Loucy (cell line): ENCODE results near the gene MEPE.

Experiments used
- H2AFZ ChIP-seq: fragments of 200-600 bp; sonication (generic); 2 replicates; pipeline ENCODE4 v1.6.0; 2016; ENCODE audit warnings: antibody characterized with exemption, mild to moderate bottlenecking, low read length, moderate library complexity
- H3F3A ChIP-seq: fragments of 200-600 bp; 2 replicates; pipeline ENCODE4 v1.6.0; 2016; ENCODE audit warnings: antibody characterized with exemption, low read depth, mild to moderate bottlenecking
- H3K27me3 ChIP-seq: fragments of 200-600 bp; sonication (generic); 2 replicates; pipeline ENCODE4 v1.6.1; 2014; ENCODE audit warnings: low read length, mild to moderate bottlenecking; ENCODE audit not compliant: insufficient read depth, poor library complexity, severe bottlenecking
- H3K36me3 ChIP-seq: fragments of 200-600 bp; sonication (generic); 2 replicates; pipeline ENCODE4 v1.6.1; 2016; ENCODE audit warnings: low read length; ENCODE audit not compliant: insufficient read depth
- H3K4me1 ChIP-seq: fragments of 200-600 bp; sonication (generic); 2 replicates; pipeline ENCODE4 v1.5.1; 2014; ENCODE audit warnings: low read length, mild to moderate bottlenecking; ENCODE audit not compliant: insufficient read depth, poor library complexity, severe bottlenecking
- H3K4me2 ChIP-seq: fragments of 200-600 bp; sonication (generic); 2 replicates; pipeline ENCODE4 v1.6.0; 2014; ENCODE audit warnings: antibody characterized with exemption, low read length, low read depth, mild to moderate bottlenecking; ENCODE audit not compliant: poor library complexity, severe bottlenecking
- H3K4me3 ChIP-seq: fragments of 200-600 bp; sonication (generic); 2 replicates; pipeline ENCODE4 v1.5.1; 2014; ENCODE audit warnings: low read length, mild to moderate bottlenecking, mixed read lengths; ENCODE audit not compliant: poor library complexity, severe bottlenecking
- H3K79me2 ChIP-seq: fragments of 200-600 bp; sonication (generic); 2 replicates; pipeline ENCODE4 v1.6.1; 2014; ENCODE audit warnings: low read length; ENCODE audit not compliant: insufficient read depth
- H3K9ac ChIP-seq: fragments of 200-600 bp; sonication (generic); 2 replicates; pipeline ENCODE4 v1.6.0; 2014; ENCODE audit warnings: mild to moderate bottlenecking, low read depth, low read length, moderate library complexity; ENCODE audit not compliant: poor library complexity, severe bottlenecking
- H3K9me2 ChIP-seq: fragments of 200-600 bp; sonication (generic); replicated peaks from 2 replicates; pipeline ENCODE4 v1.6.1; 2016; ENCODE audit warnings: low read depth, low read length, mixed read lengths
- H3K9me3 ChIP-seq: fragments of 200-600 bp; sonication (generic); 2 replicates; pipeline ENCODE4 v1.6.1; 2014; ENCODE audit warnings: mild to moderate bottlenecking, antibody characterized with exemption, low read length, low read depth; ENCODE audit not compliant: insufficient read depth
- H4K20me1 ChIP-seq: fragments of 200-600 bp; sonication (generic); 2 replicates; pipeline ENCODE4 v1.6.0; 2014; ENCODE audit warnings: antibody characterized with exemption, low read length, mild to moderate bottlenecking; ENCODE audit not compliant: insufficient read depth, poor library complexity, severe bottlenecking
- EZH2phosphoT487 ChIP-seq: fragments of 200-600 bp; IDR thresholded peaks from 2 replicates; pipeline ENCODE4 v1.6.1; 2018; ENCODE audit warnings: antibody characterized with exemption, mild to moderate bottlenecking, moderate library complexity, borderline replicate concordance
- TF ChIP-seq, protein P1 (sequence below): fragments of 200-600 bp; sonication (generic); conservative IDR thresholded peaks from 2 replicates; pipeline ENCODE4 v1.5.1; 2014; ENCODE audit warnings: mild to moderate bottlenecking, antibody characterized with exemption, low read length

MEPE gene

DNA sequence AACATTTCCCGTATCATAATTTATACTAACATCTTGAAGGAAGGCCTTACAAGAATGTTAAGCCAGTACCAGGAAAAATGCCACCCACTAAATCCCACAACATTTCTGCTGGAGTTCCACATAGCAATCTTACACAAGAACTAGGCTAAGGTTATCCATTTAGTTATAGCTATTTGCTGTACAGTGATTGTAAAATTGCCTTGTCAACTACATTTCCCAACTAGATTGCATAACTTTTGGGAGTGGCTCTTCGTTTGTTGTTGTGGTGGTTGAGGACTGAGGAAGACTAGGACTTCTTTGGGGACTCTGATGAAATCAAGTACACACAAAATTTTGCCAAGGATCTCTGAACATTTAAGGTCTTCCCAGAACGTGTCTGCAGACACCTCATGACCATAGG lies 25.4 kb upstream of the MEPE start:
- H3K27me3 ChIP-seq: no peaks in the 10 kb centered on the region
- no peaks in the 10 kb centered on the region for H3K9me2 ChIP-seq
- no peak overlapping the region for H3K4me2 ChIP-seq
- no peak overlapping the region for H2AFZ ChIP-seq
- H3K9ac ChIP-seq: no peak overlapping the region
- no peaks in the 10 kb centered on the region for H3K36me3 ChIP-seq
- H3K4me3 ChIP-seq: no peak overlapping the region
- no peaks in the 10 kb centered on the region for H3K79me2 ChIP-seq
- H3F3A ChIP-seq: no peaks in the 10 kb centered on the region
- H3K4me1 ChIP-seq: no peaks in the 10 kb centered on the region
- no peak for TF ChIP-seq EZH2phosphoT487
- TF ChIP-seq, protein P1, sequence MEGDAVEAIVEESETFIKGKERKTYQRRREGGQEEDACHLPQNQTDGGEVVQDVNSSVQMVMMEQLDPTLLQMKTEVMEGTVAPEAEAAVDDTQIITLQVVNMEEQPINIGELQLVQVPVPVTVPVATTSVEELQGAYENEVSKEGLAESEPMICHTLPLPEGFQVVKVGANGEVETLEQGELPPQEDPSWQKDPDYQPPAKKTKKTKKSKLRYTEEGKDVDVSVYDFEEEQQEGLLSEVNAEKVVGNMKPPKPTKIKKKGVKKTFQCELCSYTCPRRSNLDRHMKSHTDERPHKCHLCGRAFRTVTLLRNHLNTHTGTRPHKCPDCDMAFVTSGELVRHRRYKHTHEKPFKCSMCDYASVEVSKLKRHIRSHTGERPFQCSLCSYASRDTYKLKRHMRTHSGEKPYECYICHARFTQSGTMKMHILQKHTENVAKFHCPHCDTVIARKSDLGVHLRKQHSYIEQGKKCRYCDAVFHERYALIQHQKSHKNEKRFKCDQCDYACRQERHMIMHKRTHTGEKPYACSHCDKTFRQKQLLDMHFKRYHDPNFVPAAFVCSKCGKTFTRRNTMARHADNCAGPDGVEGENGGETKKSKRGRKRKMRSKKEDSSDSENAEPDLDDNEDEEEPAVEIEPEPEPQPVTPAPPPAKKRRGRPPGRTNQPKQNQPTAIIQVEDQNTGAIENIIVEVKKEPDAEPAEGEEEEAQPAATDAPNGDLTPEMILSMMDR: no peak
- H3K9me3 ChIP-seq: no peaks in the 10 kb centered on the region
- no peaks in the 10 kb centered on the region for H4K20me1 ChIP-seq

DNA sequence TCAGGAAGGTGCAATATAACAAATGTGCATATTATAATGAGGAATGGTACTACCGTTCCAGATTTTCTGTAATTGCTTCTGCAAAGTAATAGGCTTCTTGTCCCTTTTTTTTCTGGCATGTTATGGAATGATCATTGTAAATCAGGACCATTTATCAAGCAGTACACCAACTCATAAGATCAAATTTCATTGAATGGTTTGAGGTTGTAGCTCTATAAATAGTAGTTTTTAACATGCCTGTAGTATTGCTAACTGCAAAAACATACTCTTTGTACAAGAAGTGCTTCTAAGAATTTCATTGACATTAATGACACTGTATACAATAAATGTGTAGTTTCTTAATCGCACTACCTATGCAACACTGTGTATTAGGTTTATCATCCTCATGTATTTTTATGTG lies 20.8 kb upstream of the MEPE start:
- Histone ChIP-seq H3K79me2 (no peaks in the 10 kb centered on the region), H3K9ac (no peak overlapping the region), H3K36me3 (no peaks in the 10 kb centered on the region), H4K20me1 (no peaks in the 10 kb centered on the region), H3K4me3 (no peak overlapping the region), H3K9me2 (no peaks in the 10 kb centered on the region), H3K4me2 (no peak overlapping the region), H2AFZ (no peak overlapping the region), H3F3A (no peaks in the 10 kb centered on the region), H3K4me1 (no peaks in the 10 kb centered on the region), H3K27me3 (no peaks in the 10 kb centered on the region), H3K9me3 (no peaks in the 10 kb centered on the region)
- TF ChIP-seq, protein P1: no peak
- TF ChIP-seq EZH2phosphoT487: no peak

DNA sequence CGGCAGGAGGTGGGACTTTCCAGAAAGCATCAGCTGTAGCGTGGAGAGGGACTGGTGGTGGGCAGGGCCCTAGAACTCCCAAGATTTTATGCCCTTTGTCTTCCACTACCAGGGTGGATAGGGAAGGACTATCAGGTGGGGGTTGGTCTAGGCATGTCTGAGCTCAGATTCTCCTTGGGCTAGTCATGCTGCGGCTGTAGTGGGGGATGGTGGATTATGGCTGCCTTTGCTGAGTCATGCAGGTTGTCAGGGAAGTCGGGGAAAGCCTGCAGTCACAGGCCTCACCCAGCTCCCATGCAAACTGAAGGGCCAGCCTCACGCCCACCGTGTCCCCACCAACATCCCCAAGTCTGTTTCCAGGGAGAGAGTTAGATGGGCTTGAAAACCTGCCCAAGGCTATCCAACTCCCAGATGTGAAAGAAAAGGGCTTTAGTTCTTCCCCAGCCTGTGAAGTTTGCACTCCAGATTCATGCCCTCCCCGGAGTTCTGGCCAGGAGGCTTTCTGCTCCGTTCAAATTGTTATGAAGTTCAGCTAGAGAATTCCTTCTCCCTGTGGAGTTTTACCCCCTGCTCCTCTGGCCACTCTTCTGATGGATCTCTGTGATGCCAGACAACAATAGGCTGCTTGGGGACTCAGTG lies 13.4 kb upstream of the MEPE start:
- H3K79me2 ChIP-seq: no peaks in the 10 kb centered on the region
- H3K9ac ChIP-seq: no peak overlapping the region
- H2AFZ ChIP-seq: no peak overlapping the region
- no peaks in the 10 kb centered on the region for H3K36me3 ChIP-seq
- no peaks in the 10 kb centered on the region for H3K9me2 ChIP-seq
- no peaks in the 10 kb centered on the region for H3K9me3 ChIP-seq
- H3K4me3 ChIP-seq: no peak overlapping the region
- TF ChIP-seq, protein P1: no peak
- no peak for TF ChIP-seq EZH2phosphoT487
- no peak overlapping the region for H3K4me2 ChIP-seq
- no peaks in the 10 kb centered on the region for H3F3A ChIP-seq
- no peaks in the 10 kb centered on the region for H3K4me1 ChIP-seq
- H3K27me3 ChIP-seq: no peaks in the 10 kb centered on the region
- no peaks in the 10 kb centered on the region for H4K20me1 ChIP-seq
